Measurements from ENCODE around the gene RNF32. TPM values are rescaled to one million over a fixed set of nuclear protein-coding genes. Genes with fewer than 3 reads are reported as not detected.
"Not testable (repeated sequence)": the region's sequence is repeated elsewhere in the genome, so short reads cannot be mapped to it uniquely, and the experiment has no call there.

RNF32 gene
- total RNA-seq, 1 donor, result 0.43 TPM

DNA sequence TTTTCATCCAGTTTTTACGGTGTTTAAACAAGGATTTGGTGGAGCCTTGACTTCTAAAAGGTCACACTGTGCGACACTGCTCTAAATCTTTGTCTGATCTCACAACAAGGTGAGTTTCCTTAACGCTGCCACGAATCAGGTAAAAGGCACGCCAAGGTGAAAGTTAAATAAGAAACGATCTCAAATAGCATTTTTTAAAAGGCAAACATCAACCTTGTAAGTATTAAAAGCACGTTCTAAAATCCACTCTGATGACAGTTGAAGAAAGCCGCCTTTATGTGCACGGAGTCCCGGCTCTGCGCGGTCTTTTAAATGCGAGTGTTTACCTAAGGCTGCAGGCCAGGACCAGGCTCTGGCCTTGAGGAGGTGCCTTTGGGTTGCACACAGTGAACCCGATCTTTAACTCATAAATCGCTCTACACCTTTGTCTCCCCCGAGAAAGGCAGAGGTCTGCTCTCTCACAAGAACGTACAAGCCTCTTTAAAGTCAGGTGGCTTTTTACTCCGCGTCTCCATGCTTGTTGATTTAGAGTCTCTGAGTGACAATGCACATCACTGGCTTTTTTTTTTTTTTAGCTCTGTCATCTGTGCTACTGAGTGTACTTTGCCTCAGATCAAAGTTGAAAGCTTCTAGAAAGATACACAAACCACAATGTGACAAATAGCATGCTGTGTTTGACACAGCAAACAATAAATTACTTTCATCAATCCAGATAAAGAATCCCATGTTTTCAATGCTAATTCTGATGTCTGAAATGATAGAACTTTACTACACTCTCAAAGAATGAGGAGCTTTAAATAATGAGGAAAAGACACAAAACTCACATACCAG is 25.9 kb upstream of the RNF32 start:
- DNase-seq (ENCODE audit: low read depth), result no peak
- H3K4me3 ChIP-seq (ENCODE audit: low read depth, low read length), result no peak overlapping the region
- TF ChIP-seq, protein P1, sequence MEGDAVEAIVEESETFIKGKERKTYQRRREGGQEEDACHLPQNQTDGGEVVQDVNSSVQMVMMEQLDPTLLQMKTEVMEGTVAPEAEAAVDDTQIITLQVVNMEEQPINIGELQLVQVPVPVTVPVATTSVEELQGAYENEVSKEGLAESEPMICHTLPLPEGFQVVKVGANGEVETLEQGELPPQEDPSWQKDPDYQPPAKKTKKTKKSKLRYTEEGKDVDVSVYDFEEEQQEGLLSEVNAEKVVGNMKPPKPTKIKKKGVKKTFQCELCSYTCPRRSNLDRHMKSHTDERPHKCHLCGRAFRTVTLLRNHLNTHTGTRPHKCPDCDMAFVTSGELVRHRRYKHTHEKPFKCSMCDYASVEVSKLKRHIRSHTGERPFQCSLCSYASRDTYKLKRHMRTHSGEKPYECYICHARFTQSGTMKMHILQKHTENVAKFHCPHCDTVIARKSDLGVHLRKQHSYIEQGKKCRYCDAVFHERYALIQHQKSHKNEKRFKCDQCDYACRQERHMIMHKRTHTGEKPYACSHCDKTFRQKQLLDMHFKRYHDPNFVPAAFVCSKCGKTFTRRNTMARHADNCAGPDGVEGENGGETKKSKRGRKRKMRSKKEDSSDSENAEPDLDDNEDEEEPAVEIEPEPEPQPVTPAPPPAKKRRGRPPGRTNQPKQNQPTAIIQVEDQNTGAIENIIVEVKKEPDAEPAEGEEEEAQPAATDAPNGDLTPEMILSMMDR (IDR thresholded peaks at IDR 0.05; ENCODE audit: insufficient read depth, low read depth, low read length), result no peak

DNA sequence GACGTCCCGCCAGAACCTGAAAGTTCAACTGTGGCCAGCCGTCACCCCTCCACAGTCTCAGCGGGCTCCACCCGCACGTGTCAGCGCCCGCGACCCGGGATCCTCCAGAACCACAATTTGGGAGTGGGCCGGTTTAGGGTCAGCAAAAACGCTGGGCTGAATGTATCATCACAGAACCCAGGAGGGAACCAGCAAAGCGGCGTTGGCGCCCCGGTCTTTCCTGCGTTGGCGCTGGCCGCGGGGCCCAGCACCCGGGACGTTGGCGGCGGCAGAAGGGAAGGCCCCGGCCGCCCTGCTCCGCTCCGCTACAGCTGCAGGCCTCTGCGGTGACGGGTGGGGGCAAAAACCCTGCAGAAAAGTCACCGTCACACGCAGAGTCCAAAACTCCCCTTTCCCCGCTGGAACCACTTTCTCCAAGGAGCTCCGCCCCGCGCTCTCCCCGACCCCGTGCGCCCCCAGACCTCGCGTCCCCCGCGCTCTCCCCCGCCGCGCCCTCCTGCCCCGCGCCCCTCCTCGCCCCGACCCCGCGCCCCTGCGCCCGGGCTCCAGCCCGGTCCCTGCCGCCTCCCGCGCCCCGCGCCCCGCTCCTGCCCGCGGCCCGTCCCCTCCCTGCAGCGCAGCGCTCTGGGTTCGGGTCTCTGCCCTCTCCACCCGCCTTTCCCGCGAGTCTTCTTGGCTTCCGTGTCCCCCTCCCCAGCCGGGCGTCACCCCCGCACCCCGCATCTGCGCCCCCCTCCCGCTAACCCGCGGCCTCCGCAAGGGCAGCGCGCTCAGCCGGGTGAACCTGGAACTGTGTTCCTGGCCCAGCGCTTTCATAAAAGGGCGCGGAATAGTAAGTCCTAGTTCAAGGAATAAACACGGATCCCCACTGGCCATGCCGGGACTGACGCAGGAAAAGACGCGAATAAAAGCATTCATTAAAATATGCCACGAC is 24.0 kb upstream of the RNF32 start:
- no peak for DNase-seq (ENCODE audit: low read depth)
- TF ChIP-seq, protein P1 (IDR thresholded peaks at IDR 0.05; ENCODE audit: insufficient read depth, low read depth, low read length), result no peak
- no peak overlapping the region for H3K4me3 ChIP-seq (ENCODE audit: low read depth, low read length)

DNA sequence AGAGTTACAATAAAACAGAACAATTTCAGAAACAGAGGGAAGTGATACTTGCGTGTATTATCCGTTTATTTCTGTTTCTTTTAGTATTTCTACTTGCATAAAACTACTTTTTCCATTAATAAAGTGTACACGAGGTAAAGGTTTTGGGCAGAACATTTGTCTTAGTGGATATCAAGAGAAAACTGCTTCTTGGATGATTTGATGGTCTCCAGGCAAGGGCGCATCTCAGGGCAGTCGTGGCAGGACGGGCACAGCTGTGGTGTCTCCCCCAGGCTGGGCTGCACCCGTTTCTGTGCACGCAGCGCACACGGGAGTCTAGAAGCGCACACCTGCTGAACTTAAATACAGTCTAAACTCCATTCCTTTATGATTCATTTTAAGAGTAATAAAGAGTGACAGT is 23.4 kb upstream of the RNF32 start:
- no peak overlapping the region for H3K4me3 ChIP-seq (ENCODE audit: low read depth, low read length)
- TF ChIP-seq, protein P1 (IDR thresholded peaks at IDR 0.05; ENCODE audit: insufficient read depth, low read depth, low read length), result no peak
- no peak for DNase-seq (ENCODE audit: low read depth)

DNA sequence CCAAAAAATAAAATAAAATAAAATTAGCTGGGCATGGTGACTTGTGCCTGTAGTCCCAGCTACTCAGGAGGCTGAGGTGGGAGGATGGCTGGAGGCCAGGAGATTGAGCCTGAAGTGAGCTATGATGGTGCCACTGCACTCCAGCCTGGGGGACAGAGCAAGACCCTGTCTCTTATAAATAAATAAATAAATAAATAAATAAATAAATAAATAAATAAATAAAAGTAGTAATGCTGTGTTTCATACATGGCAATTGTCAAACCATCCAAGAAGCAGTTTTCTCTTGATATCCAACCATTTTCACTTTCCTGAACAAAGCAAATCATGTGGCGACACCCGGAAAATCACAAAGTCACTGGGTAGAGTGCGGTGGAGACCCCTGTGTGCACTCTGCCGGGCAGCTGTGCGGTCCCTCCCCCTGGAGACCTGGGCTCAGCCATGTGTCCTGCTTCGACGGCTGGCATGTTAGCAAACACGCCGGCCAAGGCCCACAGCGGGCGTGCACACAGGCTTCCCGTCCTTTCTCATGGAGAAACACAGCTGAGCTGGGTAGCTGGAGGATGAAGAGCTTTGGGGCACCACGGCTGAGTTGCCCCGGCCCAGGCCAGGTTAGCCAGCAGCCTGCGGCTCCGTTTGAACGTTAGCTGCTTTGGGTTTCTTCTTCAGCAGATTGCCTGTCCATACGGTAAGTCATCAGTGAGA is 22.3 kb upstream of the RNF32 start:
- H3K4me3 ChIP-seq (ENCODE audit: low read depth, low read length), result no peak overlapping the region
- TF ChIP-seq, protein P1 (IDR thresholded peaks at IDR 0.05; ENCODE audit: insufficient read depth, low read depth, low read length), result no peak
- no peak for DNase-seq (ENCODE audit: low read depth)

DNA sequence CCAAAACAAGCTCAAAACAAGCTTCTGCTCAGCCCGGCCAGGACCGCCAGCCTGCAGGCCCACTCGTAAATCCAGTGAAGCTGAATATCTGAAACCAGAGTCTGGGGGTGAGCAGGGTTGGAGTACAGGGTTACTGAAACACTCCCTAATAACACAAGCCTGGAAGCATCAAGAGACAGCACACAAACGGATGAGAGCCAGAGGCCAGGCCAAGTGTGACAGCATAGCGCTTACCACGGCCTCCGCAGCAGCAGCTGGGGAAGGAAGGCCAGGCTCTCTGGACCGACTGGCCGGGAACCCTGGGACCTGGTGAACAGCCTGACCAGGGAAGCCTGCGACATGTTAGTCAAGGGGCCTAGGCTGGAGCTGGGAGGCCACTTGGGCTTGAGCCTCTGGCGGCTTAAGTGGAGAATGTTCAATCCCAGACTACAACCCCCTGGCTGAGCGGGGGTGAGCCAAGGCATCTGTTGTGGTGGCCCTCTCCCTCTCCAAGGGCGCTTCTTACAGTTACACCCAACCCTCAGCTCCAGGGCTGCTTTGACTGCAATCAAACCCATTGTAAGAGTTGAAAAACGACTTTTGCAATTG is 21.7 kb upstream of the RNF32 start:
- TF ChIP-seq, protein P1 (IDR thresholded peaks at IDR 0.05; ENCODE audit: insufficient read depth, low read depth, low read length), result no peak
- H3K4me3 ChIP-seq (ENCODE audit: low read depth, low read length), result no peak overlapping the region
- DNase-seq (ENCODE audit: low read depth), result no peak

DNA sequence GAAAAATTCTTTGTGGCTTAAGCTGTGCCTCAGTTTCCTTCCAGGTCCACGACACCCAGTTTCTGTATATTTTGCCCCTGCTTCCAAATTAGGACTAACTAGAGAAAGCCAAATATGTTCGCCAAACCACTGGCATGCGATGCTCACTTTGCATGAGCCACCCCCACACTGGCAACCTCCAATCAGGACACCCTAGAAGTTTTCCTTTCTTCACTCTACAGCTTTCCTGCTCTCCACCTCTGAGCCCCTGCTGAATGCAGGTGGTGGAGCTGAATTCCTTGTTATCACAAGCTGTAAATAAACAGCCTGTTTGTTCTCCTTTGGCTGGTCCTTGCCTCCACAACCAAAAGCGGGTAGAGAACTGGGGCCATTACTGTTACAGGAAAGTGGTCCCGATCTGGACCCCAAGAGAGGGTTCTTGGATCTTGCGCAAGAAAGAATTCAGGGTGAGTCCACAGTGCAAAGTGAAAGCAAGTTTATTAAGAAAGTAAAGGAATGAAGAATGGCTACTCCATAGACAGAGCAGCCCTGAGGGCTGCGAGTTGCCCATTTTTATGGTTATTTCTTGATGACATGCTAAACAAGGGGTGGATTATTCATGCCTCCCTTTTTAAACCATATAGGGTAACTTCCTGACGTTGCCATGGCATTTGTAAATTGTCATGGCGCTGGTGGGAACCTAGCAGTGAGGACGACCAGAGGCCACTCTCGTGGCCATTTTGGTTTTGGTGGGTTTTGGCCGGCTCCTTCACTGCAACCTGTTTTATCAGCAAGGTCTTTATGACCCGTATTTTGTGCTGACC is 20.9 kb upstream of the RNF32 start:
- not testable (repeated sequence) for H3K4me3 ChIP-seq (ENCODE audit: low read depth, low read length); DNase-seq (ENCODE audit: low read depth)

Measured in fibroblast of villous mesenchyme (primary cell).